ENCODE measurements around the gene LTBP1.

Gene LTBP1

GRCh38 chr2:32931945-32932709 is 14.6 kb upstream of the LTBP1 start:
- DNase-seq (ENCODE audit: low spot score) = no peak

GRCh38 chr2:32932825-32933755 is 13.7 kb upstream of the LTBP1 start:
- no peak for DNase-seq (ENCODE audit: low spot score)

- no peak for DNase-seq (ENCODE audit: low spot score)
Measured at GRCh38 chr2:32933756-32934095, 13.0 kb upstream of the LTBP1 start.

GRCh38 chr2:32937602-32938448 is 8.9 kb upstream of the LTBP1 start:
- no peak for DNase-seq (ENCODE audit: low spot score)

- DNase-seq (ENCODE audit: low spot score) = no peak
Measured at GRCh38 chr2:32938934-32939333, 7.8 kb upstream of the LTBP1 start.

GRCh38 chr2:32940316-32940997 is 6.3 kb upstream of the LTBP1 start:
- no peak for DNase-seq (ENCODE audit: low spot score)

GRCh38 chr2:32941944-32942690 is 4.6 kb upstream of the LTBP1 start:
- DNase-seq (ENCODE audit: low spot score) = no peak

- no peak for DNase-seq (ENCODE audit: low spot score)
Measured at GRCh38 chr2:32942793-32943485, 3.8 kb upstream of the LTBP1 start.

GRCh38 chr2:32945286-32945685 is 1.5 kb upstream of the LTBP1 start:
- no peak for DNase-seq (ENCODE audit: low spot score)

GRCh38 chr2:32947076-32947483 is 327 bp downstream of the LTBP1 start:
- DNase-seq (ENCODE audit: low spot score) = peak; percentile 43

GRCh38 chr2:32947484-32948143 is 861 bp downstream of the LTBP1 start:
- peak; percentile 74 for DNase-seq (ENCODE audit: low spot score)

GRCh38 chr2:32948266-32948665 is 1.5 kb downstream of the LTBP1 start:
- DNase-seq (ENCODE audit: low spot score) = no peak

- no peak for DNase-seq (ENCODE audit: low spot score)
Measured at GRCh38 chr2:32949260-32949659, 2.5 kb downstream of the LTBP1 start.

GRCh38 chr2:32951672-32952071 is 4.9 kb downstream of the LTBP1 start:
- DNase-seq (ENCODE audit: low spot score) = no peak

GRCh38 chr2:32952761-32953476 is 6.2 kb downstream of the LTBP1 start:
- no peak for DNase-seq (ENCODE audit: low spot score)

- DNase-seq (ENCODE audit: low spot score) = no peak
Measured at GRCh38 chr2:32954206-32954605, 7.5 kb downstream of the LTBP1 start.

GRCh38 chr2:32958821-32959220 is 12.1 kb downstream of the LTBP1 start:
- no peak for DNase-seq (ENCODE audit: low spot score)

- DNase-seq (ENCODE audit: low spot score) = no peak
Measured at GRCh38 chr2:32960238-32960637, 13.5 kb downstream of the LTBP1 start.
